GM19099 (cell line): ENCODE results near the gene DLGAP4.

ENCODE experiments used
- POLR2A ChIP-seq: IDR thresholded peaks from 3 replicates; pipeline ENCODE4 v1.6.1; 2011; ENCODE audit warnings: low read depth; ENCODE audit not compliant: insufficient read length; ENCODE audit errors: extremely low read depth

The DLGAP4 gene

GRCh38 chr20:36544134-36545018 is 238.2 kb downstream of the DLGAP4 start:
- no peak for TF ChIP-seq POLR2A

- no peak for TF ChIP-seq POLR2A
Measured at GRCh38 chr20:36546111-36546736, 240.1 kb downstream of the DLGAP4 start.

GRCh38 chr20:36547186-36548005 is 241.3 kb downstream of the DLGAP4 start:
- TF ChIP-seq POLR2A, result no peak

- TF ChIP-seq POLR2A, result no peak
Measured at GRCh38 chr20:36548006-36548315, 241.8 kb downstream of the DLGAP4 start.

GRCh38 chr20:36548704-36549627 is 242.8 kb downstream of the DLGAP4 start:
- no peak for TF ChIP-seq POLR2A

- no peak for TF ChIP-seq POLR2A
Measured at GRCh38 chr20:36549628-36549941, 243.4 kb downstream of the DLGAP4 start.

GRCh38 chr20:36549942-36550789 is 244.0 kb downstream of the DLGAP4 start:
- no peak for TF ChIP-seq POLR2A

- TF ChIP-seq POLR2A, result no peak
Measured at GRCh38 chr20:36550790-36551299, 244.7 kb downstream of the DLGAP4 start.

GRCh38 chr20:36555248-36555647 is 249.1 kb downstream of the DLGAP4 start:
- no peak for TF ChIP-seq POLR2A

GRCh38 chr20:36562724-36563123 is 256.6 kb downstream of the DLGAP4 start:
- no peak for TF ChIP-seq POLR2A

- TF ChIP-seq POLR2A, result no peak
Measured at GRCh38 chr20:36563374-36563773, 257.2 kb downstream of the DLGAP4 start.

- no peak for TF ChIP-seq POLR2A
Measured at GRCh38 chr20:36565520-36565919, 259.4 kb downstream of the DLGAP4 start.

GRCh38 chr20:36569847-36570429 is 263.8 kb downstream of the DLGAP4 start:
- TF ChIP-seq POLR2A, result no peak

- no peak for TF ChIP-seq POLR2A
Measured at GRCh38 chr20:36571564-36572504, 265.7 kb downstream of the DLGAP4 start.
